Right atrium auricular region (tissue), 2 donors: ENCODE data around the gene SIRPA. TPM values are rescaled to one million over a fixed set of nuclear protein-coding genes. Genes with fewer than 3 reads are reported as not detected.

ENCODE experiments used
- DNase-seq: peaks from one replicate; pipeline ENCODE4 v3.0.0-alpha.2; 2019; ENCODE audit warnings: low spot score
- H3K27ac ChIP-seq, 2 donors: fragments of 200-600 bp; sonication (generic); 1 replicate in 1 of 2; 2 replicates in 1 of 2; pipeline ENCODE4 v1.5.1; 2016 to 2019
- H3K27me3 ChIP-seq, 2 donors: fragments of 200-600 bp; sonication (generic); one replicate each; pipeline versions ENCODE4 v1.5.1 to v1.6.0; 2017 to 2019
- H3K36me3 ChIP-seq: fragments of 200-600 bp; sonication (generic); one replicate; pipeline ENCODE4 v1.5.1; 2016
- H3K4me1 ChIP-seq, 2 donors: fragments of 200-600 bp; sonication (generic); one replicate each; pipeline versions ENCODE4 v1.5.1 to v1.6.0; 2017 to 2019
- H3K4me3 ChIP-seq, 2 donors: fragments of 200-600 bp; sonication (generic); 1 replicate in 1 of 2; 2 replicates in 1 of 2; pipeline ENCODE4 v1.5.1; 2017 to 2019; ENCODE audit warnings: mild to moderate bottlenecking in 1 of 2, moderate library complexity in 1 of 2
- H3K9me3 ChIP-seq, 2 donors: fragments of 200-600 bp; sonication (generic); one replicate each; pipeline ENCODE4 v1.5.1; 2019
- total RNA-seq, 2 donors: library from RNA; depleted of rRNA; stranded (reverse); fragments of >200 nt; gene quantifications; one replicate each; pipeline ENCODE4 v1.1.0, GENCODE V29; 2016
- TF ChIP-seq, protein P1 (sequence below), 2 donors: fragments of 200-600 bp; sonication (generic); IDR thresholded peaks; one replicate each; pipeline ENCODE4 v1.5.1; 2019; ENCODE audit warnings: antibody characterized with exemption in 2 of 2

The SIRPA gene
- total RNA-seq, 2 donors from 2014 or later: 32.4 to 58.5 TPM

DNA sequence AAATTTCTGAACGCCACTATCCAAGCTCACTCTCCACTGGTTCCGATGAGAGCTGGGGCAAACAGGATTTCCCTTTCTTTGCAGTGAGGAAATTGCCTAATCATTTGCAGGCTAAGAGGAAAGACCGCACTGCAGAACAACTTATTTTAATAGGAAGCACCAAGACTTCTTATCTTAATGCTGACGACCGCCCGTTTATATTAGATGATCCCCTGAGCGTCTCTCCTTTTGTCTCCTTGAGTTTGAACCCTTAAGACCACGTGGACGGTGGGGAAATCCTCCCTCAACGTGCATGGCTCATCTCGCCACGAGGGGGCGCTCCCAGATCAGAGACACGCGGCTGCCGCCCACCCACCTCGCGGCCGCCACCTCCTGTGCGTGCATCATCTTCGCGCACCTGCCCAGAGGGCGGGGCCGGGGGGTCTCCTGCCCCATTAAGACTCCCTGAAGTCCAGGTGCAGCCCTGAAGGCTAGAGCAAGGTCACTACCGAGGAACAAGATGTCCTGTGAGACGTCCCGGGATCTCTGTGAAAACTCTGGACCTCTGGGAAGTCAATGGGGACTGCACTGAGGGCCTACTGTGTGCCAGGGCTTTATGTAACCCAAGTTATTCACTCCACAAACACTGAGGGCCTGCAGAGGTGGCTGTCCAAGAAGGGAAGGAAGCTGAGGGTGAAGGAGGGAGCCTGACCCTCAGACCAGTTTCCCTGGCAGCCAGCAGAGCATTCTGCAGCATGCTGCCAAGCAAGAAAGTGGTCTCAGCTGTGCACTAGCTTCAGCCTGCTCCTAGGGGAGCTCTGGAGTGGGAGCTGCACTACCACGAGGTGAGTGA is 70.5 kb downstream of the SIRPA start:
- no peaks in the 10 kb centered on the region for H3K9me3 ChIP-seq
- TF ChIP-seq, protein P1, sequence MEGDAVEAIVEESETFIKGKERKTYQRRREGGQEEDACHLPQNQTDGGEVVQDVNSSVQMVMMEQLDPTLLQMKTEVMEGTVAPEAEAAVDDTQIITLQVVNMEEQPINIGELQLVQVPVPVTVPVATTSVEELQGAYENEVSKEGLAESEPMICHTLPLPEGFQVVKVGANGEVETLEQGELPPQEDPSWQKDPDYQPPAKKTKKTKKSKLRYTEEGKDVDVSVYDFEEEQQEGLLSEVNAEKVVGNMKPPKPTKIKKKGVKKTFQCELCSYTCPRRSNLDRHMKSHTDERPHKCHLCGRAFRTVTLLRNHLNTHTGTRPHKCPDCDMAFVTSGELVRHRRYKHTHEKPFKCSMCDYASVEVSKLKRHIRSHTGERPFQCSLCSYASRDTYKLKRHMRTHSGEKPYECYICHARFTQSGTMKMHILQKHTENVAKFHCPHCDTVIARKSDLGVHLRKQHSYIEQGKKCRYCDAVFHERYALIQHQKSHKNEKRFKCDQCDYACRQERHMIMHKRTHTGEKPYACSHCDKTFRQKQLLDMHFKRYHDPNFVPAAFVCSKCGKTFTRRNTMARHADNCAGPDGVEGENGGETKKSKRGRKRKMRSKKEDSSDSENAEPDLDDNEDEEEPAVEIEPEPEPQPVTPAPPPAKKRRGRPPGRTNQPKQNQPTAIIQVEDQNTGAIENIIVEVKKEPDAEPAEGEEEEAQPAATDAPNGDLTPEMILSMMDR (IDR thresholded peaks at IDR 0.05): peak; percentile 93 to 95
- peak; percentile 84 for DNase-seq
- no peak overlapping the region for H3K4me3 ChIP-seq
- no peak overlapping the region for H3K27ac ChIP-seq
- H3K27me3 ChIP-seq: no peaks in the 10 kb centered on the region
- H3K4me1 ChIP-seq: peaks cover 0 to 12% of the 10 kb centered on the region in 2 donors
- H3K36me3 ChIP-seq: no peaks in the 10 kb centered on the region

DNA sequence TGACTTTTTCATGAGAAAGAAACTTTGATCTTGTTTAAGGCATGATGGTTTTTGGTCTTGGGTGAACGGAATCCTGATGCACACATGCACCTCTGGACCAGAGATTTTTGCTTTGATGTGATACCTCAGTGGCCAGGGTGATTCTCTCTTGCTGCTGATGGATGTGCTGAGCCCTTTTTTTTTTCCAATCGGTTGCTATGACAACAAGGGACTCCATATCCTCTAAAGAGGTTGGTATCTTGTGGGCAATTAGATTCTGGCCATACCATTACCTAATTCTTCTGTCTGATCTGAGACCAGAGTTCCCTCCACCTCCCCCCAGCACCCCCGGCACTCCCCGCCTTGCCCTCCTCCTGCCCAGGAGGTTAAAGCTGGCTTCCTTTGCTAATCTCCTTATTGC is 73.8 kb downstream of the SIRPA start:
- TF ChIP-seq, protein P1 (IDR thresholded peaks at IDR 0.05): no peak
- no peak for DNase-seq
- H3K9me3 ChIP-seq: no peaks in the 10 kb centered on the region
- H3K4me1 ChIP-seq: peaks cover 0 to 12% of the 10 kb centered on the region in 2 donors
- H3K36me3 ChIP-seq: no peaks in the 10 kb centered on the region
- no peak overlapping the region for H3K27ac ChIP-seq
- no peaks in the 10 kb centered on the region for H3K27me3 ChIP-seq
- H3K4me3 ChIP-seq: no peak overlapping the region

DNA sequence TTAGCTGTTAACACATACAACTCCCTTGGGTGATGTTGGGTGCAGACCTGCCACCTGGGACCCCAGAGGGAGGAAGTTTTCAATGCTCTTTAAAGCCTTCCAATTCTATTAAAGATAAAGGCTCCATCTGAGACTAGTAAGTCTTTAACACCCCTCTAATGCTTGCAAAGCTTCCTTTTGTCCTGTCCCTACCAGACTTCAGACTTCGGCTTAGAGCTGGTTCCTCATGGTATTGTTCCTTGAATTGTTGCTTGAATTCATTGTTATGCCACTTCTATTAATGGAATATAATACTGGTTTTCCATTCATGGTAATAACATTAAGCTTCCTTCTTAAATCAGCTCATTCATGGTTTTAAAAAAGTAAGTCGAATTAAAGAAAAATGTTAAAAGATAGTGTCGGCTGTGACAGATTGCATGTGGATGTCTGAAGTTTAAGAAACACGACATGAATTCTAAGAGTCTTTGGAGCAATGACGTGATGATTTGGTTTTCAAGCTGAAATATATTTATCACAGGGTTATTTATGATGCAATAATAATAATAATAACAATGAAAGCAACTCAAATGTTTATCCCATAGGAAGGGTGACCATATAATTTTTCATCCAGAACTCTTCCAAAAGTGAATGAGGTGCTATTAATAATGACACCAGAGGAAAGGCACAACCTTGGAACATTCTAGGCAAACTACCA is 76.8 kb downstream of the SIRPA start:
- TF ChIP-seq, protein P1 (IDR thresholded peaks at IDR 0.05): no peak
- Histone ChIP-seq H3K9me3 (no peaks in the 10 kb centered on the region), H3K27ac (no peak overlapping the region), H3K4me1 (no peaks in the 10 kb centered on the region), H3K4me3 (no peak overlapping the region), H3K27me3 (no peaks in the 10 kb centered on the region), H3K36me3 (no peaks in the 10 kb centered on the region)
- DNase-seq: no peak

DNA sequence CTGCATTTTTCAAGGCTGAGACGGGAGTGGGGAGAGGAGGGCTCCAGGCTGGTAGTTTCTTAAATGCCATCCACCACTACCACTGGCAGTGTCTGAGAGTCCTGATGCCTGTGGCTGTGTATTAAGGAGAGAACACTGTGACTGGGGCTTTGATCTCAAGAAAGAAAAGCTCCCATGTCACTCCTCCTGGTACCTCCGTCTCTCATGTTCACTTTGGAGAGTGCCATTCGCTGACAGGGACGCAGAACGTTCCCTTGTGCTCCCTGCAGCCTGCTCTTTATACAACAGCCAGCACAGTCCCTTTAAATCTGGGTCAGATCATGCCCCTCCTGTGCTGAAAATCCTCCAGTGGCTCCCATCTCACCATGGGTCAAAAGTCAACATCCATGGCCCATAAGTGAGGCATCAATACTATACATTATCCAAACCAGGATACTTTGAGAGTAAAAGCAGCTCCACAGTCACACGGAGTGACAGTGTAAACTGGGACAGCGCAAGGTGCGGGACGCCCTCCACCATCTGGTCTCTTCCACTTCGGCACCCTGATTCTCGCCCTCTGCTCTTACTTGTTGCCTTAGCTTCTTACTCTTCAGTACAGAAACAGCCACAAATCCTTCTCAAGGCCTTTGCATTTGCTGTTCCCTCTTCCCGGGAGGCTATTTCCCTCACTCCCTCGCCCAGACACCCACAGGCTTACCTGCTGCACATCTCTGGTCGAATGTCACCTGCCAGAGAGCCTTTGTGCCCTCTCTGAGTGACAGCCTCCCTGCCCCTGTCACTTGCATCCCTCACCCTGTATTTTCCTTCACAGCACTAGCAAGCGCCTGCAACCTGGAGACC is 78.6 kb downstream of the SIRPA start:
- Histone ChIP-seq H3K36me3 (no peaks in the 10 kb centered on the region), H3K27me3 (no peaks in the 10 kb centered on the region), H3K27ac (no peak overlapping the region), H3K4me1 (no peaks in the 10 kb centered on the region), H3K9me3 (no peaks in the 10 kb centered on the region), H3K4me3 (no peak overlapping the region)
- no peak for DNase-seq
- TF ChIP-seq, protein P1 (IDR thresholded peaks at IDR 0.05): no peak

- no peak overlapping the region for H3K4me3 ChIP-seq
- no peaks in the 10 kb centered on the region for H3K27me3 ChIP-seq
- no peak for DNase-seq
- H3K36me3 ChIP-seq: no peaks in the 10 kb centered on the region
- no peak overlapping the region for H3K27ac ChIP-seq
- TF ChIP-seq, protein P1 (IDR thresholded peaks at IDR 0.05): no peak
- no peaks in the 10 kb centered on the region for H3K4me1 ChIP-seq
- no peaks in the 10 kb centered on the region for H3K9me3 ChIP-seq
Measured at GRCh38 chr20:1975291-1975690, 80.1 kb downstream of the SIRPA start.
